ENCODE measurements around the gene RNF8. TPM values are rescaled to one million over a fixed set of nuclear protein-coding genes. Genes with fewer than 3 reads are reported as not detected.

RNF8 gene
- total RNA-seq, 4 donors from 2014 or later: 2.2 to 12.9 (median 9.0) TPM

Small RNA genes lying within 50 kb of the gene (small RNA-seq; reads per million reads assigned to genes)
- gene RN7SL273P: 0 reads per million in 4 donors

Other genes with a start within 250 kb of the RNF8 start
- gene PIM1, start 183.8 kb upstream of the RNF8 start, total RNA-seq: 100 to 1,000 TPM in 1 of 4 donors, 10 to 100 TPM in 2, 1 to 10 TPM in 1; 6.8 to 102 (median 24.0) TPM
- gene TBC1D22B, start 96.2 kb upstream of the RNF8 start, total RNA-seq: 10 to 100 TPM in 3 of 4 donors, 1 to 10 TPM in 1; 9.0 to 15.7 (median 12.6) TPM
- gene TMEM217, start 95.8 kb upstream of the RNF8 start, total RNA-seq: 1 to 10 TPM in 2 of 4 donors, under 1 TPM in 1, not detected in 1; 0.41 to 1.4 (median 1.1) TPM
- gene CMTR1, start 79.2 kb downstream of the RNF8 start, total RNA-seq: 10 to 100 TPM; 16.5 to 40.6 (median 24.9) TPM
- gene CCDC167, start 145.9 kb downstream of the RNF8 start, total RNA-seq: 10 to 100 TPM in 2 of 4 donors, not detected in 2; 16.9 to 21.8 TPM

All from transverse colon (tissue), 4 donors.